Activated naive CD4-positive, alpha-beta T cell treated with anti-CD3 and anti-CD28 coated beads, Interleukin-2, amount 50 U/mL, for 16 hours (primary cell): ENCODE measurements around the gene WNK3.
"Not testable (repeated sequence)": the region's sequence is repeated elsewhere in the genome, so short reads cannot be mapped to it uniquely, and the experiment has no call there.

Experiments used
- DNase-seq: peaks from one replicate; pipeline ENCODE4 v3.0.0-alpha.2; 2020

Gene WNK3

DNA sequence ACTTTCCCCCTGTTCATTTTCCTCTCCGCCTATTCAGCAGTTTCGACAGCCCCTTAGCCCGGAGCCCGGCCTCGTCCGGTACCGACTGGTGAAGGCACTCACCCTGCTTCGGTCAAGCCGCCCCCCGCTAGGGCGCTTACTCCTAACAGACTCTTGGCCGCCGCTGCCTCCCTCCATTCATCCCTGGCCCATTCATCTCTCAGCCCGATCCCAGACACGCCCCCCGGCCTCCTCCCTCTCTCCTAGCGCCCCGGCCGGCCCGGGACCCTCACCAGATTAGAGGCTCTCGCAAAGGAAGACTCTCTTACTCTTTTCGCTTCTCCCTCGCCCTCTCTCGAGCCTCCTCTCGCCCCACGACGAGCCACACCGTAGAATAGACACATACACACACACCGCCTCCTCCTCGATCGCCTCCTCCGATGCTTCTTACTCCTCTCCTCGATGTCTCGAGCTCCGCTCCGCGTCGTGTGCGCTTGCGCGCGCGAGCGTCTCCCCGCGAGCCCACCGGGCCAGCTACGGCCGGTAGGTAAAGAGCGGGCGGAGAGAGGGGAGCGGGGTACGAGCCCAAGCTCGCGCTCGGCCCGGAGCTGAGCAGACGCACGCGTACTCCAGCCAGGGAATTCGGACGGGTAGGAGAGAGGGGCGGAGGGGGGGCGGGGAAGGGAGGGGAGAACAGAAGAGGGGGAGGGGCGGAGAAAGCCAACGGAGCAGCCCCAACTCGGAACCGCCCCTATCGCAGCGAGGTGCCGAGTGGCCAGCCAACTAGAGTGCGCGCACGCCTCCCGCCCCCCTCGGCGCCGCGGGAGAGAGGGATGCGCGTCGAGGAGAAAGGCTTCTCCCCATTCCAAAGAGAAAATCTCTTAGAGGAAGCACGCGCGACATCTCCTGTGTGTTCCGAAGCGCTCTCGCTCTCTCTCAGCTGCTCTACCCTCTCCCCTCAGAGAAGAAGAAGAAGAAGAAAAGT is at the start of gene WNK3:
Gene WNK3 (minus strand): TSS at position 633 of the 964 bp plus-strand sequence.
- DNase-seq: peak; percentile 54

DNA sequence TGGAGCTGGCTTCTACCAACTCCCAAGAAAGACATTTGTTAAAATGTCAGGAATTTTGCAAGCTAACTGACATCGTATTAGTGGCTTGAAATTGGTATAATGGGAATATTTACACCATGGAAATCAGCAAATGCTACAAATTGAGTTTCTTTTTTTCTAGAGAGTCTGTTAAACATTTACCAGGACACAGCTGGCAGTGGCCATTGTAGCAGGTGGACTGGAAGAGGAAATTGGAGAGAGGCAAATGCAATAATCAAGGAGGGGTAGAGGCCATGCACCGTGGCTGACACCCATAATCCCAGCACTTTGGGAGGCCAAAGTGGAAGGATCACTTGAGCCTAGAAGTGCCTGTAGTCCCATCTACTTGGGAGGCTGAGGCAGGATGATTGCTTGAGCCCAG is 49.4 kb upstream of the WNK3 start:
- no peak for DNase-seq

DNA sequence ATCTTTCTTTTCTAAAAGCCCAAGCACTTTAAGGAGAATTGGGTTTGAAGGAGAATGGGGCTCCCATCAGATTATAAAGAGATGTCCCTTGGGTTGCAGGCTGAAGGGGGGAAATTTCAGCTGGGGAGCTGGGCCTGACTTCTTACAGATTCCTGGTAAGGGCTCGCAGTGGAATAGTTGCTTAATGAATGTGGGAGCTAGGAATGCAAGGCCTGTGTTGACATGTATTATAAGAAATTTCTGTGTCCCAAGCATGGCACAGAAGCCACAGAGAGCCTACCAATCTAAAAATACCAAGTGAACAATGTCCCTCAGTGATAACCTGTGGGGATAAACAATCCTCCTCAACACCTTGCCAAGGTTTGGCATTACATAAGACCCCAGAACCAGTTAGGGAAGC is 39.3 kb upstream of the WNK3 start:
- DNase-seq: no peak

DNA sequence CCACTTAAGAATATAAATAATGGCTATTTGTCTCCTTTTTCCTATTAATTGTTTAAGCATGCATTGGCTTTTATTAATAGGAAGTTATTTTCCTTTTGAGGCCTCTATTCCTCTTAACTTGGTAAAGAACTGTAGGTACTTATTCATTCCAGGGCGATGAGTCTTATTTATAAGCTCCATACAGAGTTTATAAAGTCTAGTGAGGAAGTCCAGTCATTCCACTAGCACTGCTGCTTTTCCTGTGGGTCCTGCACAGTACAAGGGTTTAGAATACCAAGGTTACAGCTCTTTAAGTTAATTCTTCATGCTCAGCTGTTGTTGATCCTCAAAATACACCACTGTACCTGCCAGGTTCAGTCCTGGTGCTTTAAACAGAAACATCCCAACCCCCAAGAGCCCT is 28.5 kb upstream of the WNK3 start:
- no peak for DNase-seq

DNA sequence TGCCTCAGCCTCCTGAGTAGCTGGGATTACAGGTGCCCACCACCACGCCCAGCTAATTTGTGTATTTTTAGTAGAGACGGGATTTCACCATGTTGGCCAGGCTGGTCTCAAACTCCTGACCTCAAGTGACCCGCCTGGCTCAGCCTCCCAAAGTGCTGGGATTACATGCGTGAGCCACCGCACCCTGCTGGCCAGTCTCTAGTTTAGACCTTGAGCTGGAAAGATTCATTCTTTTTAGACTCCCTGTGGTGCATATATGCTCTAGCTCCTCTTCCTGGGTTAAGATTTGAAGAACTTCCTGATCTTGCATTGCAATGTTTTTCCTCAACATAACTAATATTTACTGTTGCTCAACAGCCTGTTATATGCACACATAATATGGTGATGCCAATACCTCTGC is 26.8 kb upstream of the WNK3 start:
- DNase-seq: not testable (repeated sequence)

DNA sequence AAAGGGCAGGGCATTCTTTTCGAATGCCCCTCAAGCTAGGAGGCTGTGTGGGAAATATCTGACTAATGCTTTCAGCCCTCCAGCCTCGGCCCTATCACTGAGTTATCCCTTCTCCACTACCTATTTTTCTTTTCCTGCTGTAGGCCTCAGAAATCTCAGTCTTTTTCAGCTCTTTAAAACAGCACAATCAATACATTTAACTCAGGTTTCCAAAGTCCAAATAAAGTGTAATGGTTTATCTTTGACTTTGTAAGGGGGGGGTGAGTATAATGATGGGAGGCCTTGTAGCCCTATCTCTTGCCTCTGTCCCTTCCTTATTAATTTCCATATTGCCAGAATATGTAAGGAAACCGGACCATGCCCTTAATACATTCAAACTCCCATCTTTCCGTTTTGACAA is 1.6 kb upstream of the WNK3 start:
- no peak for DNase-seq

DNA sequence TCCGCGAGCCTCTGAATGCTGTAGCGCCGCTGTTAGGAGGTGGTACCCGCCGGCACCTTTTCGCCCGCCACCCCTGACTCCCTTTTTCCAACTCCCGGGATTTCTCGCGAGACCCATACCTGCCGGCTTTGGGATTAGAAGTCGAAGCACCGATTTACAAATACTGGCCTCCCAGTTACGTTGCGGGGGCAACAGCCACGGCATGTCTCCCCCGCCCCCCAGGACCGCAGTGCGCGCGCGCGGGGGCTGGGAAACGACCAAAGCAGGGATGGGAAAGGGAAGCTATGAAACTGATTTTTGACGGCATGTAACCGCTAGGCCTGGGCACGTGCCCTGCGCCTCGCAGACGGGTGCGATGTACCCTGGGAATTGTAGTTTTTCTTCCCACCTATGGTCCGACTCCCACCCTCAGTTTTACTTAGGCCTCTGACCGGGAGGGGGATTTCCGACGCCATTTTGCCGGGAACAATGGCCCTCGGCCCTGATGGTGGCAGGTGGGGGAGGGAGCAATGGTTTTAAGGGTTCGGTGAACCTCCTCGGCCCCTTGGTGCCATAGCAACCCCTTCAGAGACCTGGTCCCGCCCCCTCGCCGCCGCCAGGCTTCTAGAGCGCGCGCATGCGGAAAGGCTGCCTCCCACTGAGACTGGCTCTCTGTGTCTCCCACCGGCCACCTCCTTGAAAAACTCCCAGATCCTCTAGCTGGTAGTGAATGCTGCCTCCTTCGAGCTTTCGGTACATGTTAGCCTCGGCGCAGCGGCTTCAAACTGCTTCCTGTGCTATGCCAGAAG is 772 bp upstream of the WNK3 start:
- peak; percentile 64 for DNase-seq

DNA sequence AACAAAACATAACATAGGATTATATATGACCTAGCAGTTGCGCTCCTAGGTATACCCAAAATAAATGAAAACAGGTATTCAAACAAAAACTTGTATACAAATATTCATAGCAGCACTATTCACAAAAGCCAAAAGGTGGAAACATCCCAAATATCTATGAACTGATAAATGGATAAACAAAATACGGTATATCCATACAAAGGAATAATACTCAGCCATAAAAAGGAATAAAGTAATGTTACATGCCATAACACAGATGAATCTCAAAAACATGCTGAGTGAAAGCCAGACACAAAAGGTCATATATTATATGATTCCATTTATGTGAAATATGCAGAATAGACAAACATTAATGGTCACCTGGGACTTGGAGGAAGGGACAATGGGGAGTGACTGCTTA is 5.2 kb downstream of the WNK3 start:
- DNase-seq: no peak

DNA sequence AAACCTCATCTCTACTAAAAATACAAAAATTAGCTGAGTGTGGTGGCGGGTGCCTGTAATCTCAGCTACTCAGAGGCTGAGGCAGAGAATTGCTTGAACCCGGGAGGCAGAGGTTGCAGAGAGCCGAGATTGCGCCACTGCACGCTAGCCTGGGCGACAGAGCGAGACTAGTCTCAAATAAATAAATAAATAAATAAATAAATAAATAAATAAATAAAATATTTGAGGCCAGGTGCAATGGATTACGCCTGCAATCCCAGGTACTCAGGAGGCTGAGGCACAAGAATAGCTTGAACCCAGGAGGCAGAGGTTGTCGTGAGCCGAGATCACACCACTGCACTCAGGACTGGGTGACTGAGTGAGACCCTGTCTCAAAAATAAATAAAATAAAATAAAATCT is 20.5 kb downstream of the WNK3 start:
- not testable (repeated sequence) for DNase-seq

DNA sequence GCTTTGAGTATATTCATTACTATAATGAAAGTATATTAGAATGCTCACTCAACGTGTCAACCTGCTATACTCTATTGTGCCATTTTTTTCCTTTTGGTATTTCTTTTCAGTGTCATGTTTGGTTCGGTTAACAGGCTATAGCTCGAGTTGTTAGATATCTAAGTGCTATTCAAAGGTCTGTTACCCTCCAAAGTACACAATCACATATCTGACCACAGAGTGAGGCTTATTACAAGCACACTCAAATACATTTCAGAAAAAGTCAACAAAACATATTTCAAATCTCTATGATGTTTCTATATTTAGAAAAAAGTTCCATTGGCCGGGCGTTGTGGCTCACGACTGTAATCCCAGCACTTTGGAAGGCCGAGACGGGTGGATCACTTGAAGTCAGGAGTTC is 32.8 kb downstream of the WNK3 start:
- DNase-seq: no peak

DNA sequence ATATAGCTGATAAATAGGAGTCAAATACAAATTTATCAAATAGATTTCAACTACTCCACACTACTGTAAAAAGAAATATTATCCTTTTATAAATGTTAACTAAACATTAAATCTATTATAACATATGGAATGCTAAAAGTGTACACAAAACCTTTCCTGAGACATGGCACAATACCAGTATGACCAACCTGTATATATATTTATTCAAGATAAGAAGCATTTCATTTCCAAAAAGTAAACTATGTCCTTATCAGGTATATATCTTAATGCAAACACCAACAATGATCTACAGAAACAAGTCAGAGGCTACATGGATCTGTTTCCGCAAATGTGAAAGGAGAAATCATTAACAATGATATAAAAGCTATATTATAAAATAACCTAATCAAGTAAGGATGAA is 37.8 kb downstream of the WNK3 start:
- DNase-seq: no peak

DNA sequence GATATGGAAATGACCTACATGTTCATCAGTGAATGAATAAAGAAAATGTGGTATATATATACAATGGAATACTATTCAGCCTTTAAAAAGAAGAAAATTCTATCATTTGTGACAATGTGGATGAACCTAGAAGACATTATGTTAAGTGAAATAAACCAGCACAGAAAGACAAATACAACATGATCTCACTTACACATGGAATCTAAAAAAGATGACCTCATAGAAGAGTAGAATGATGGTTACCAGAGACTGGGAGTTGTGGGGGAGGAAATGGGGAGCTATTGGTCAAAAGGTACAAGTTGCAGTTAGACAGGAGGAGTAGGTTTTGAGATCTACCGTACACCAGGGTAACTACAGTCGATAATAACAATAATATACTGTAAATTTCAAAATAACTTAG is 51.5 kb downstream of the WNK3 start:
- no peak for DNase-seq

DNA sequence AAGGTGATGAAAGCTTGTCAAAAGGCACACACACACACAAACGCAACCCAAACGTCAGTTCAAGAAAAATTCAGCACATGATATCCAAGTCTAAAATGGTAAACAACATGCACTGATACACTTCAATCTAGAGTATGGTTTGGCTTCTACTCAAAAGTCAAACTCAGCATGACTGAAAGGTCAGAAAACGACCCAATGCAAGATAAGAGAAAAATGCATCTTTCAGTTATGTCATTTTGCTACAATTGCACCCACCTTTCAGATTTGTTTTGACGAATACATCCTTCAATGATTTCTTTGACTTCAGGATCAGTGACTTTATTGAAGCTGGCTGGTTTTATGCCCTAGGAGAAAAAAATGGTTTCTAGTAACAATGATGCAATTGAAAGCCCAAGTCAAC is 56.3 kb downstream of the WNK3 start:
- DNase-seq: no peak

DNA sequence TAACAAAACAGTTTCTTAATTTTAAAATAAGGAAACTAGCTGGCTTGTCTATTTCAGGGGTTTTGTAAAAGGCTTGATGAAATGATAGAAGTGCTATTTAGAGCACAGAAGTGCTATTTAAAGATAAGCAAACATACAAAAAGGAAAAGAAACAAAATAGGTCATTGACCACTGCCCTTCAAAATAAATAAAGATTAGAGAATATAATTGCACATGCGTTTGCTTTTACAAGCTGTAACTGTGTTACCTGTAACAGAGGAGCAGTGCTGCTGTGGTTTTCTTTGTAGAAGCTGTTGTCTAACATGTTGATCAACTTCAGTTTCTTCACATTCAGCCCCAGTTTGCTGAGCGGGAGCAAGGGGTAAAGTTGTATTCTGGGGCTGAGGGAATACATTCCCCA is 63.5 kb downstream of the WNK3 start:
- no peak for DNase-seq

DNA sequence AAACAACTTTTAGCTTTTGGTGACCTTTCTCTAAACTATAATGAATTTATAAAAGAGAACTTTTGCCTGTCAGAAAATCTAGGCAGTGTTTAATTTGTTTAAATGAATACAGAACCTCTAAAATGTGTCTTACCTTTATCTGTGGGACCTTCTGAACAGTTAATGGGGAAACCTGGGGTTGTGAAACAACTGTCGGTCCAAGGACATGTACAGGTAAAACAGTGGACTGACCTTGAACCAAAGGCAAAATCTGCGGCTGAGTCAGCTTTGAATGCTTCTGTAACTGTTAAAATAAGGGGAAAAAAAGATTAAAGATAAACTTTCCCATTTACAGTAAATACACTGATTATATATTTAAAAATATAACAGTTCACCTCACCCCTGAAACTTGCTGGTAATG is 65.1 kb downstream of the WNK3 start:
- no peak for DNase-seq

DNA sequence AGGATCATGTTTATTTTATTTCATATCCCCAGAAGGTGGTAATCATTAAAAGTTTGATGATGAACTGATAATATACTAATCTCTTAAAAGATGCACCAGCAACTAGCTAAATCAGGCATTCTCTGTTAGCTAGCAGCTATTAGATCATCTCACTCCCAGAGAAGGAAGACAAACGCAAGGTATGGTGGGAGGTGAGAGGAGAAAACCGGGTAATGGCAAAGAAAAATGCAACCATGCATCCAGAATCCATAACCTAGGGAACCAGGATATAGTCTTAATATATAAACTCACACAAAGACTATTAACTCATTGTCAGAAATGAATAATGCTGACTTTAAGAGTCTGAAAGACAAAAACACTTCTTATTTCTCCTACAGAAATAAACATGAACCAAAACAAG is 66.1 kb downstream of the WNK3 start:
- no peak for DNase-seq

DNA sequence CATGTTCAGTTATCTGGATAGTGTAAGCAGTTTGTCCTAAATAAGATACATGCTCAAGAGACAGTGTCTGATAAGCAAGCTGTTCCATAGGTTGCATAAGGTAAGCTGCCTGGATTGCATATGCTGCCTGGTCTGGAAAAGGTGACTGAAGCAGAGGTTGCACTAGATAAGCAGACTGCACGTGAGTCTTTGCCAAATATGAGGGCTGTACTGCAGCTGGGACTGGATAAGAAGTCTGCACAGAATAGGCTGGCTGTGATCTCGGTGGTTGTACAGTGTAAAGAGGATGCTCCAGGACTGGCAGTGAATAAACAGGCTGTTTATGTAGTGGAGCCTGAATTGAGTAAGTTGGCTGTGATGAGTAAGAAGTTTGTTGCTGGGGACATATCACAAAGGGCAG is 68.9 kb downstream of the WNK3 start:
- DNase-seq: no peak

DNA sequence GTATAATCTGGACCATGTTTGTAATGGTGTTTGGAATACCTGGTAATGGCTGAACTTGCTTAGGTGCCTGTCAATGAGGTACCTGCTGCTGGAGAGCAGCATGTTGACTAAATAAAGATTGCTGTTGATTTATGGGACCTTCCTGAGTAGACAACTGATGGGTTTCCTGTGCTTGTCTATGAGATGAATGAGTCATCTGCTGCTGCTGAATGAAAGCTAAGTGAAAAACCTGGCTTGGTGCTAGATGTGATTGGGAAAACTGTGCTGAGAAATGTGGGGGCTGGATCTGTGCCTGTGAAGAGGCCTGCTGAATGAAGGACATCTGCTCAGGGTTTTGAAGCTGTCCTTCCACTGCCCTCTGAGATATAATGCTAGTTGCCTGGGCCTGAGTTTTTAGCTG is 69.6 kb downstream of the WNK3 start:
- DNase-seq: no peak

DNA sequence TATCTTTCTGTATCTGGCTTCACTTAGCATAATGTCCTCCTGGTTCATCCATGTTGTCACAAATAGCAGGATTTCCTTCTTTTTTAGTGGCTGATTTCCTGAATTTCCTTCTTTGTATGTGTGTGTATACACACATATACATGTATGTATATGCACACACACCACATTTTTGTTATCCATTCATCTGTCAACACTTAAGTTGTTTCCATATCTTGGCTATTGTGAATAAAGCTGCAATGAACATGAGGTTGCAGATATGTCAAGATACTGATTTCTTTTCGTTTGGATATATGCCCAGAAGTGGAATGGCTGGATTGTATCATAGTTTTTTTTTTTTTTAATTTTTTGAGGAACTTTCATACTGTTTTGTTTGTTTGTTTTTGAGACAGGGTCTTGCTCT is 76.2 kb downstream of the WNK3 start:
- no peak for DNase-seq

DNA sequence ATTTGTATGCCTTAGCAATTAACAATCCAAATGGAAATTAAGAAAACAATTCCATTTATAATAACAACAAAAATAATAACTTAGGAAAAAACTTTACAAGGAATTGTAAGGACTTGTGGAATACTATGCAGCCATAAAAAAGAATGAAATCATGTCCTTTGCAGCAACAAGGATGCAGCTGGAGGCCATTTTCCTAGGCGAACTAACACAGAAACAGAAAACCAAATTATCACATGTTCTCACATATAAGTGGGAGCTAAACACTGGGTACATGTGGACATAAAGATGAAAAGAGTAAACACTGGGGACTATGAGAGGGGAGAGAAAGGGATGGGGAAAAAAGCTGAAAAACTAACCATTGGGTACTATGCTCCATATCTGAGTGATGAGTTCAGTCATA is 77.4 kb downstream of the WNK3 start:
- no peak for DNase-seq

DNA sequence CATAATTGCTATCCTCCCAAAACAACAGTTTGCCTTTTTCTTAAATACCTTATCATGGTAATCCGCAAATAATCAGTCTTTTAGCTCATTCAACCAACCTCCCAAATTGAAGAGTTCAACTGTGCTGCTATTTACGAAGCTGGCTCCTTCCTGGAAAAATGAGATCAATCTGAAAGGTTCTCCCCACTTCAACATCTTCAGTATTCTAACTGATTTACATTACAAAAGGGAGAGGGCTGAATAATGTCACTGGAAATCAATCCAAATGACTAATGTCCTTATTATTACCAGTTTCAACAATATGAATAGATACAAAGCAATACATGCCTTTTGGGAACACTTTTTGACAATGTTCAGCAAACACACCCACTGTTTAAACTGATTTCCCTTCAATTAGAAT is 86.2 kb downstream of the WNK3 start:
- no peak for DNase-seq

DNA sequence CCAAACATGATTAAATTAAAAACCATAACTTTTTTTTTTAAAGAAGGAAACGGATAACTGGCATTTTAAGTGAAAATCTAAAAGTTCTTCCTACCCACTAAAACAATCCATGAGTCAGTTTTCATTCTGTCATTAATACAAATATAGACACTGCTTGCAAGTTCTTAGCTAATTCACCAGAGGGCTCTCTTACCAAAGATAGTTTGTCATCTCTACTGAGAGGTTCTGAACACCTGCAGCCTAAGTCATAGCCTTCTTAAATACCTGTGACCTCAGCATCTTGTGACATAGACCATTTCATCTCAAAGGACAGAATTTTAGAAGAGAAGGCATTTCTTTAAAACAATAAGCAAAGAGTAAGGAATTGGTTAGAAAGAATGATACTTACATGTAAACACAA is 109.5 kb downstream of the WNK3 start:
- no peak for DNase-seq

DNA sequence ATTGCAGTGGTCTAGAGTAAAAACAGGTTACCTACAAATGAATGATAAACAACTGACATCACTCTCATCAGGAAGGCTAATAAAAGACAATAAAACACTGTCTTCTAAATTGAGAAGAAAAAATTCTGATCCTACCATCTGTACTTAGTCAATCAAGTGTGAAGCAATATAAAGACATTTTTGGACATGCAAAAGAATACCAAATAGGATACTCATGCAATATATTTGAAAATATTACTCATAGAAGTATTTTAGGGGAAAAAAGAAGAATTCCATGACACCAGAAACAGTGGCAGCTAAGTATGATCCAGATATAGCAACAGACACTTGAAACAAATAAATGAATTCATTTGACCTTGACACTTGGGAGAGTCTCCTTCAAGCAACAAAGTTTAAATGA is 111.0 kb downstream of the WNK3 start:
- DNase-seq: no peak

DNA sequence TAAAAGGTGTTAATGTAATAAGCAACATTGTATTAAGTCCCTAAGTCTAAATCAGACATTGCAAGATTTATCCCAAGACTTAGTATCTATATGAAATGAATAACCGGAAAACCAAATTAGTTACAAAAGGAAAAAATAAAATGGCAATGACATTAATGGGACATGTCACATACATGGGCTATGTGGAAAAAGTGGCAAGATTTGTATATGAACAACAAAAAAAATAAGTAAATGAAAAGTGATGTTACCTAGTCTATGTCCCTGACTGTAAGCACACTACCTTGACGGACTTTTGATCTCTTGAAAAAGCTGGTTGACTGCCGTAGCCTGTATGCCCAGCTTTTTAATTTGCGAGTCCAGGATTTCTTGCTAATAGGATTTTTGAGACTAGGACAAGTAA is 119.3 kb downstream of the WNK3 start:
- no peak for DNase-seq
